HepG2 (cell line): ENCODE data around the gene PPFIA4. TPM values are rescaled to one million over a fixed set of nuclear protein-coding genes. Genes with fewer than 3 reads are reported as not detected.
A peak's percentile ranks its signal among the peaks of the same experiment; 100 is the strongest.

Experiments
- ATAC-seq: fragments of 200-7000 bp; cut with Tn5 transposase; 3 replicates; pipeline ENCODE4 v1.9.1; 2020; ENCODE audit warnings: mild to moderate bottlenecking, moderate library complexity
- BruUV-seq: library from RNA; stranded (reverse); fragments of 400-500 nt; replicated peaks from 2 replicates; lab custom pipeline; 2021; lab: Mats Ljungman, UMichigan
- CTCF ChIA-PET: fragments of 300-600 bp; formaldehyde crosslinking; extraction: SDS; loops from one replicate; lab custom pipeline; 2021; ENCODE audit warnings: low total read pairs, inconsistent platforms, low intra/inter-chr PET ratio; lab: Yijun Ruan, JAX
- POLR2A ChIA-PET: fragments of 350-600 bp; sonication (Branson Sonifier 250); formaldehyde crosslinking; loops from one replicate; lab custom pipeline; 2020; ENCODE audit warnings: antibody characterized with exemption, inconsistent platforms; lab: Yijun Ruan, JAX
- DNase-seq: peaks from one replicate; pipeline ENCODE4 v3.0.0-alpha.2; 2015; ENCODE audit warnings: low spot score
- FAIRE-seq: peaks from 3 replicates; lab custom pipeline; 2011; peaks lifted over from hg19 to GRCh38; lab: Jason Lieb, UNC
- H2AFZ ChIP-seq: one replicate; pipeline ENCODE4 v1.6.1; 2011; ENCODE audit warnings: low read length, inconsistent platforms
- H3K27ac ChIP-seq: fragments of 300-600 bp; 3 replicates; pipeline ENCODE4 v1.8.0; 2011; ENCODE audit warnings: mixed run types, mild to moderate bottlenecking, mixed read lengths, low read length, inconsistent platforms; ENCODE audit not compliant: insufficient read depth; ENCODE audit errors: extremely low read length
- H3K27me3 ChIP-seq, 2 experiments: fragments of 200-600 bp in 1 of 2; 2 replicates in 1 of 2; 3 replicates in 1 of 2; pipeline versions ENCODE4 v1.6.0 to v1.8.0; 2011; ENCODE audit warnings: low read length in 2 of 2, mild to moderate bottlenecking in 2 of 2, moderate library complexity in 2 of 2, inconsistent platforms in 1 of 2; ENCODE audit not compliant: insufficient read depth in 2 of 2, control insufficient read depth in 1 of 2
- H3K36me3 ChIP-seq, 2 experiments: fragments of 200-600 bp in 1 of 2; replicated peaks in 1 of 2; 2 replicates in 1 of 2; 3 replicates in 1 of 2; pipeline versions ENCODE4 v1.5.1 to v1.8.0; 2011; ENCODE audit warnings: low read length in 2 of 2, inconsistent platforms in 1 of 2; ENCODE audit not compliant: insufficient read depth in 2 of 2, control insufficient read depth in 1 of 2
- H3K4me1 ChIP-seq: 2 replicates; pipeline ENCODE4 v1.5.1; 2012; ENCODE audit warnings: low read length, inconsistent platforms; ENCODE audit not compliant: insufficient read depth
- H3K4me2 ChIP-seq: 2 replicates; pipeline ENCODE4 v1.6.0; 2011; ENCODE audit warnings: low read depth, low read length, inconsistent platforms
- H3K4me3 ChIP-seq, 3 experiments: fragments of 200-600 bp in 1 of 3; sonication (generic), shearing (Covaris generic) in 1 of 3; replicated peaks in 1 of 3; 2 replicates each; pipeline ENCODE4 v1.5.1; 2011 to 2016; ENCODE audit warnings: low read length in 3 of 3, inconsistent platforms in 2 of 3, low read depth in 2 of 3, mild to moderate bottlenecking in 2 of 3, control low read depth in 1 of 3, mixed read lengths in 1 of 3; ENCODE audit not compliant: insufficient read depth in 1 of 3
- H3K79me2 ChIP-seq: one replicate; pipeline ENCODE4 v1.6.1; 2011; ENCODE audit warnings: low read length, inconsistent platforms; ENCODE audit not compliant: insufficient read depth
- H3K9ac ChIP-seq: 2 replicates; pipeline ENCODE4 v1.6.0; 2011; ENCODE audit warnings: mild to moderate bottlenecking, low read depth, low read length, inconsistent platforms; ENCODE audit not compliant: insufficient read depth
- H3K9me3 ChIP-seq: 2 replicates; pipeline ENCODE4 v1.5.1; 2012; ENCODE audit warnings: mild to moderate bottlenecking, low read length
- H4K20me1 ChIP-seq: 2 replicates; pipeline ENCODE4 v1.6.0; 2011; ENCODE audit warnings: inconsistent platforms, mild to moderate bottlenecking, low read length, moderate library complexity; ENCODE audit not compliant: insufficient read depth
- HNF4A ChIP-seq: sonication (generic); formaldehyde crosslinking; IDR thresholded peaks from 2 replicates; pipeline ENCODE4 v1.4.0; 2020; ENCODE audit warnings: missing genetic modification reagents
- HNRNPLL ChIP-seq: fragments of 200-400 bp; formaldehyde crosslinking; IDR thresholded peaks from 2 replicates; pipeline ENCODE4 v1.6.1; 2017; ENCODE audit warnings: mild to moderate bottlenecking, low read depth, low read length; ENCODE audit not compliant: poor library complexity, severe bottlenecking
- MTF2 ChIP-seq: sonication (generic); formaldehyde crosslinking; IDR thresholded peaks from 2 replicates; pipeline ENCODE4 v1.5.0; 2020; ENCODE audit warnings: missing genetic modification reagents, borderline replicate concordance
- NRL ChIP-seq: sonication (generic); formaldehyde crosslinking; IDR thresholded peaks from 2 replicates; pipeline ENCODE4 v1.5.0; 2020; ENCODE audit warnings: missing genetic modification reagents, mild to moderate bottlenecking, moderate library complexity, borderline replicate concordance
- REXO4 ChIP-seq: sonication (generic); formaldehyde crosslinking; IDR thresholded peaks from 2 replicates; pipeline ENCODE4 v1.8.0; 2022; ENCODE audit warnings: missing genetic modification reagents, mild to moderate bottlenecking, borderline replicate concordance
- ZBTB43 ChIP-seq: sonication (generic); formaldehyde crosslinking; conservative IDR thresholded peaks from 2 replicates; pipeline ENCODE4 v1.4.0; 2020; ENCODE audit warnings: missing genetic modification reagents
- ZFP91 ChIP-seq: sonication (generic); formaldehyde crosslinking; IDR thresholded peaks from 2 replicates; pipeline ENCODE4 v1.9.0; 2022; ENCODE audit warnings: missing genetic modification reagents, mild to moderate bottlenecking, borderline replicate concordance
- ZNF263 ChIP-seq: sonication (generic); formaldehyde crosslinking; IDR thresholded peaks from 2 replicates; pipeline ENCODE4 v1.4.0; 2020; ENCODE audit warnings: missing genetic modification reagents
- ZNF484 ChIP-seq: sonication (generic); formaldehyde crosslinking; IDR thresholded peaks from 2 replicates; pipeline ENCODE4 v1.5.1; 2020; ENCODE audit warnings: mild to moderate bottlenecking, low read depth, missing genetic modification reagents, borderline replicate concordance
- ZNF691 ChIP-seq: sonication (generic); formaldehyde crosslinking; IDR thresholded peaks from 2 replicates; pipeline ENCODE4 v1.4.0; 2020; ENCODE audit warnings: missing genetic modification reagents, low read depth, mild to moderate bottlenecking, borderline replicate concordance
- ZNF800 ChIP-seq: sonication (generic); formaldehyde crosslinking; IDR thresholded peaks from 2 replicates; pipeline ENCODE4 v1.4.0; 2020; ENCODE audit warnings: missing genetic modification reagents
- WGBS: methylation state at CpG from one replicate; pipeline ENCODE4 v1.1.6; 2017; ENCODE audit warnings: low lambda C conversion rate; 5-methylcytosine and 5-hydroxymethylcytosine counted together
- in situ Hi-C: cut with HindIII; loops from 2 replicates; pipeline ENCODE4 v1.10.0; 2017; ENCODE audit warnings: low pct_unique_long_range_greater_than_20kb; ENCODE audit not compliant: extremely low pct_ligation_motif_present
- intact Hi-C: fragments of 100-400 bp; cut with micrococcal nuclease; formaldehyde crosslinking; loops from one replicate; pipeline ENCODE4 v1.10.0; 2022; ENCODE audit not compliant: unreplicated experiment
- polyA plus RNA-seq, 8 experiments: library from polyadenylated mRNA; depleted of rRNA in 3 of 8; stranded (reverse) in 7 of 8; unstranded in 1 of 8; fragments of >200 nt; fragmentation: Illumina TruSeq in 4 of 8; extraction: Trizol in 4 of 8; gene quantifications; 2 replicates each; pipeline versions ENCODE4 v1.2.1 to v1.2.3, GENCODE V29; 2011 to 2016; ENCODE audit warnings: low read depth in 4 of 8, missing spikeins in 1 of 8, mixed read lengths in 1 of 8; ENCODE audit not compliant: insufficient read depth in 1 of 8
- total RNA-seq, 5 experiments: library from RNA; depleted of rRNA; stranded (reverse); fragments of >200 nt; fragmentation: Illumina TruSeq; extraction: Trizol; gene quantifications; 2 replicates each; pipeline ENCODE4 v1.2.3, GENCODE V29; 2016; ENCODE audit warnings: low read depth in 1 of 5

PPFIA4 gene
- total and polyA plus RNA-seq, 2 of the 13 experiments (the other 11 are each of a cell fraction or from before 2014, with no cell fraction given) = 6.4 TPM; not detected in 1

GRCh38 chr1:203127666-203128430, 101.6 kb downstream of the PPFIA4 start, which contains the start of gene ADORA1:
ADORA1 (plus strand) TSS chr1:203127726; CDS start chr1:203128842, 1,116 bp downstream.
- Histone ChIP-seq H3K4me3 (peak within 1 kb of the TSS in 1 of 3 experiments; percentile 45; a peak in 2 of 6 replicates), H3K9ac (no peak within 1 kb of the TSS), H3K9me3 (no peaks in the 10 kb centered on the region), H3K79me2 (no peaks in the 10 kb centered on the region), H3K4me2 (peak within 1 kb of the TSS; percentile 54), H3K27me3 (peaks cover 7 to 30% of the 10 kb centered on the region in 2 experiments; a peak in 4 of 5 replicates), H4K20me1 (no peaks in the 10 kb centered on the region), H3K4me1 (peaks cover 23% of the 10 kb centered on the region; the same call in 1 of the 2 replicates), H3K36me3 (no peaks in the 10 kb centered on the region), H2AFZ (no peak within 1 kb of the TSS), H3K27ac (no peak within 1 kb of the TSS)
- intact Hi-C loops = no loop called here
- ChIA-PET CTCF (no interaction called here), POLR2A (no interaction called here)
- FAIRE-seq (no peak), DNase-seq (peak; percentile 35), ATAC-seq (peak; percentile 96)
- no TSS peak for BruUV-seq
- in situ Hi-C loops = no loop called here
- WGBS = 0% methylated on average over 8 of the region's 51 CpGs
- TF ChIP-seq REXO4 (CRISPR knock-in tag) (no peak), ZNF691 (CRISPR knock-in tag) (no peak), ZFP91 (CRISPR knock-in tag) (peak; percentile 99), ZBTB43 (no peak), NRL (CRISPR knock-in tag) (peak; percentile 33; the same call in 1 of the 2 replicates), MTF2 (CRISPR knock-in tag) (no peak), HNRNPLL (peak; percentile 23), ZNF263 (peak; percentile 19; the same call in 1 of the 2 replicates), ZNF800 (peak; percentile 93), HNF4A (peak; percentile 29), ZNF484 (no peak)
